Measurements from ENCODE around the gene TOP2A.

DNA sequence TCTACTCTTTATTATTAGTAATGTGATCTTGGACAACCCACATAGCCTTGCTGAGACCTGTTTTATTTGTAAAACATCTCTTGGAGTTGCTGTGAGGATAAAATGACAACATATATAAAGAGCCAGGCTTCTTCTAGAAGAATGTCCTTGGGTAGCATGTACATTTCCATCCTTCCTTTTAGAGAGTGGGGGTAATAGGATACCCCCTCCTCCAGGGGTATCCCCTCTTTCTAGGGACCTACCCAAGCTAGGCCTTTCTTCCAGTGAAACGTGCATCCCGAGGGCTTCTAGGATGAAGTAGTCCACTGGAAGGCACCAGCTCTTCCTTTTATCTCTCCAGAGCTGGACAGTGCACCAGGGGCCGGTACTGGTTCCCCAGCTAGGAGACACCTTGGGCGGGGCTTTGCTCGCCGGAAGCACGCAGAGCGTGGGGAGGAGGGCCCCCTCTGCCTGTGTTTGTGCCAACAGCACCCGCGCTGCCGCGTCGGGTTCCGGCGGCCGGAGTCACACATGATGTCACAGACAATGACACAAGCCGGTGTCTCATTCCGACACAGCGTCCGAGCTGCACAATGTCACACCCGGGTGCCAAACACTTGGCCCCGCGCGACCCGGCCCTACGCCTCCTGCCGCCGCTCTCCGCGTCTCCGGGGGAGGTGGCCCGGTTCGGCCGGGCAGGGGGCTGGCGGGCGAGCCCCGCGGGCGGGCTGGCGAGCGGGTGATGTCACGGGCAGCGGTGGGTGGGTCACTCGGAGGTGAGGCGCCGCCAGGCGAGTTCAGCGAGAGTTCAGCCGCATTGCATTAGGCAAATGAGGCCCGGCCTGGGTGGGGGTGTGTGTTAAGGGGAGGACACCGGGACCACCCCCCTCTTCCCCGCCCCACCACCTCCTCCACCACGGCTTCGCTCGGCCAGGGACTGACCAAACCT, 76.6 kb downstream of the TOP2A start:
- TF ChIP-seq, protein P1, sequence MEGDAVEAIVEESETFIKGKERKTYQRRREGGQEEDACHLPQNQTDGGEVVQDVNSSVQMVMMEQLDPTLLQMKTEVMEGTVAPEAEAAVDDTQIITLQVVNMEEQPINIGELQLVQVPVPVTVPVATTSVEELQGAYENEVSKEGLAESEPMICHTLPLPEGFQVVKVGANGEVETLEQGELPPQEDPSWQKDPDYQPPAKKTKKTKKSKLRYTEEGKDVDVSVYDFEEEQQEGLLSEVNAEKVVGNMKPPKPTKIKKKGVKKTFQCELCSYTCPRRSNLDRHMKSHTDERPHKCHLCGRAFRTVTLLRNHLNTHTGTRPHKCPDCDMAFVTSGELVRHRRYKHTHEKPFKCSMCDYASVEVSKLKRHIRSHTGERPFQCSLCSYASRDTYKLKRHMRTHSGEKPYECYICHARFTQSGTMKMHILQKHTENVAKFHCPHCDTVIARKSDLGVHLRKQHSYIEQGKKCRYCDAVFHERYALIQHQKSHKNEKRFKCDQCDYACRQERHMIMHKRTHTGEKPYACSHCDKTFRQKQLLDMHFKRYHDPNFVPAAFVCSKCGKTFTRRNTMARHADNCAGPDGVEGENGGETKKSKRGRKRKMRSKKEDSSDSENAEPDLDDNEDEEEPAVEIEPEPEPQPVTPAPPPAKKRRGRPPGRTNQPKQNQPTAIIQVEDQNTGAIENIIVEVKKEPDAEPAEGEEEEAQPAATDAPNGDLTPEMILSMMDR (IDR thresholded peaks at IDR 0.05): 0 out of 2 replicates have a peak, but pooled peaks have one; percentile 7
- TF ChIP-seq ZFX (IDR thresholded peaks at IDR 0.05; ENCODE audit: borderline replicate concordance): no peak

Data from 22Rv1 (cell line).